SU-DHL-6 (cell line): Measurements from ENCODE around the gene KCND3.

Experiments
- H2AFZ ChIP-seq: fragments of 200-600 bp; sonication (generic); 2 replicates; pipeline ENCODE4 v1.6.1; 2014; ENCODE audit warnings: low read depth, mild to moderate bottlenecking, moderate library complexity, mixed read lengths, antibody characterized with exemption, low read length; ENCODE audit not compliant: severe bottlenecking
- H3F3A ChIP-seq: fragments of 200-600 bp; shearing (Covaris generic); 2 replicates; pipeline ENCODE4 v1.6.0; 2016; ENCODE audit warnings: antibody characterized with exemption, mild to moderate bottlenecking; ENCODE audit not compliant: insufficient read depth
- H3K27ac ChIP-seq: fragments of 200-600 bp; sonication (generic); 2 replicates; pipeline ENCODE4 v1.5.1; 2016; ENCODE audit warnings: low read depth, mild to moderate bottlenecking, low read length, moderate library complexity, mixed read lengths
- H3K27me3 ChIP-seq: fragments of 200-600 bp; sonication (generic), shearing (Covaris generic); 2 replicates; pipeline ENCODE4 v1.6.0; 2014; ENCODE audit warnings: mild to moderate bottlenecking, low read length
- H3K36me3 ChIP-seq: fragments of 200-600 bp; sonication (generic); 2 replicates; pipeline ENCODE4 v1.6.1; 2014; ENCODE audit warnings: mild to moderate bottlenecking, low read length, mixed read lengths
- H3K4me2 ChIP-seq: fragments of 300-600, 200-600 bp; shearing (Covaris generic), sonication (generic); 2 replicates; pipeline ENCODE4 v1.6.0; 2014; ENCODE audit warnings: low read length, low read depth, mild to moderate bottlenecking; ENCODE audit not compliant: poor library complexity, severe bottlenecking
- H3K4me3 ChIP-seq: fragments of 200-600 bp; sonication (generic); 2 replicates; pipeline ENCODE4 v1.5.1; 2014; ENCODE audit warnings: antibody characterized with exemption, low read length, mild to moderate bottlenecking, mixed read lengths; ENCODE audit not compliant: insufficient read depth, poor library complexity, severe bottlenecking
- H3K79me2 ChIP-seq: fragments of 200-600 bp; sonication (generic); 2 replicates; pipeline ENCODE4 v1.6.1; 2014; ENCODE audit warnings: mild to moderate bottlenecking, low read length, moderate library complexity; ENCODE audit not compliant: insufficient read depth
- H3K9ac ChIP-seq: fragments of 200-600 bp; sonication (generic); 2 replicates; pipeline ENCODE4 v1.7.0; 2014; ENCODE audit warnings: mild to moderate bottlenecking, low read length
- H3K9me2 ChIP-seq: fragments of 200-600 bp; sonication (generic); replicated peaks from 2 replicates; pipeline ENCODE4 v1.6.1; 2014; ENCODE audit warnings: low read length; ENCODE audit not compliant: insufficient read depth
- H3K9me3 ChIP-seq: fragments of 200-600 bp; sonication (generic); 2 replicates; pipeline ENCODE4 v1.6.1; 2014; ENCODE audit warnings: low read length, mixed read lengths; ENCODE audit not compliant: insufficient read depth
- H4K20me1 ChIP-seq: fragments of 200-600 bp; sonication (generic); 2 replicates; pipeline ENCODE4 v1.6.1; 2014; ENCODE audit warnings: low read depth, mild to moderate bottlenecking, antibody characterized with exemption, low read length, moderate library complexity, mixed read lengths
- CTCF ChIP-seq: fragments of 200-600 bp; sonication (generic); IDR thresholded peaks from one replicate; pipeline ENCODE4 v1.5.1; 2017; ENCODE audit warnings: antibody characterized with exemption, mild to moderate bottlenecking, low read length, moderate library complexity; ENCODE audit not compliant: insufficient read depth, poor library complexity, severe bottlenecking
- EZH2phosphoT487 ChIP-seq: fragments of 200-600 bp; sonication (generic), shearing (Covaris generic); conservative IDR thresholded peaks from 2 replicates; pipeline ENCODE4 v1.6.1; 2018; ENCODE audit warnings: mild to moderate bottlenecking, antibody characterized with exemption, low read length, moderate library complexity, mixed read lengths

The KCND3 gene

GRCh38 chr1:111730706-111731105 lies 258.8 kb downstream of the KCND3 start:
- Histone ChIP-seq H3K36me3 (no peaks in the 10 kb centered on the region), H3K27me3 (no peaks in the 10 kb centered on the region), H3K9me2 (no peaks in the 10 kb centered on the region), H3F3A (no peaks in the 10 kb centered on the region), H3K9me3 (no peaks in the 10 kb centered on the region), H3K4me2 (no peak overlapping the region), H3K27ac (no peak overlapping the region), H3K79me2 (no peaks in the 10 kb centered on the region), H4K20me1 (no peaks in the 10 kb centered on the region), H3K4me3 (no peak overlapping the region), H2AFZ (no peak overlapping the region), H3K9ac (no peak overlapping the region)
- TF ChIP-seq CTCF = no peak
- TF ChIP-seq EZH2phosphoT487 = no peak

GRCh38 chr1:111729946-111730681 lies 259.4 kb downstream of the KCND3 start:
- Histone ChIP-seq H3K4me2 (no peak overlapping the region), H3K27ac (no peak overlapping the region), H3K79me2 (no peaks in the 10 kb centered on the region)

GRCh38 chr1:111729271-111729921 lies 260.1 kb downstream of the KCND3 start:
- no peak for TF ChIP-seq CTCF
- TF ChIP-seq EZH2phosphoT487 = no peak
- Histone ChIP-seq H3K9ac (no peak overlapping the region), H2AFZ (no peak overlapping the region), H3K9me3 (no peaks in the 10 kb centered on the region), H3K36me3 (no peaks in the 10 kb centered on the region), H3K4me3 (no peak overlapping the region), H3F3A (no peaks in the 10 kb centered on the region), H3K79me2 (no peaks in the 10 kb centered on the region), H3K9me2 (no peaks in the 10 kb centered on the region), H3K4me2 (no peak overlapping the region), H3K27me3 (no peaks in the 10 kb centered on the region), H4K20me1 (no peaks in the 10 kb centered on the region), H3K27ac (no peak overlapping the region)

More at GRCh38 chr1:111729946-111730681, 259.4 kb downstream of the KCND3 start:
- H3F3A ChIP-seq = no peaks in the 10 kb centered on the region
- no peaks in the 10 kb centered on the region for H4K20me1 ChIP-seq
- no peak overlapping the region for H3K9ac ChIP-seq
- no peak overlapping the region for H2AFZ ChIP-seq
- TF ChIP-seq EZH2phosphoT487 (no peak), CTCF (no peak)
- no peaks in the 10 kb centered on the region for H3K27me3 ChIP-seq
- no peak overlapping the region for H3K4me3 ChIP-seq
- no peaks in the 10 kb centered on the region for H3K9me2 ChIP-seq
- no peaks in the 10 kb centered on the region for H3K36me3 ChIP-seq
- H3K9me3 ChIP-seq = no peaks in the 10 kb centered on the region
